Measurements from ENCODE around the gene MYO6. TPM values are rescaled to one million over a fixed set of nuclear protein-coding genes. Genes with fewer than 3 reads are reported as not detected.

MYO6 gene
- polyA plus RNA-seq, 1 donor (not counting 4 experiments of a cell fraction or from before 2014, with no cell fraction given) = 24.5 TPM

GRCh38 chr6:75884822-75885221, 135.8 kb downstream of the MYO6 start:
- Histone ChIP-seq H3K79me2 (ENCODE audit: control insufficient read depth, insufficient read depth, low read length) (no peaks in the 10 kb centered on the region), H3K4me3 (ENCODE audit: control insufficient read depth in 2 of 3, extremely low read depth in 1 of 3, insufficient read depth in 2 of 3, low read depth in 1 of 3, low read length in 3 of 3) (no peak overlapping the region), H3K9me1 (ENCODE audit: control insufficient read depth, extremely low read depth, insufficient read depth, low read length) (no peaks in the 10 kb centered on the region), H3K36me3 (ENCODE audit: control insufficient read depth in 2 of 2, extremely low read depth in 1 of 2, insufficient read depth in 2 of 2, low read length in 2 of 2) (peaks cover 1 to 3% of the 10 kb centered on the region in 2 experiments), H3K4me1 (ENCODE audit: control insufficient read depth, extremely low read depth, insufficient read depth, low read length) (peaks cover 10% of the 10 kb centered on the region), H2AFZ (ENCODE audit: control insufficient read depth, low read length) (no peak overlapping the region), H3K9ac (ENCODE audit: control insufficient read depth, extremely low read depth, insufficient read depth, low read length) (no peak overlapping the region), H3K4me2 (ENCODE audit: control insufficient read depth, extremely low read depth, insufficient read depth, low read depth, low read length) (no peak overlapping the region), H3K9me3 (ENCODE audit: control insufficient read depth, low read depth, low read length) (no peaks in the 10 kb centered on the region), H3K27ac (ENCODE audit: control insufficient read depth, insufficient read depth, low read length) (no peak overlapping the region), H3K27me3 (ENCODE audit: control insufficient read depth, extremely low read depth, insufficient read depth, low read length) (no peaks in the 10 kb centered on the region), H4K20me1 (ENCODE audit: control insufficient read depth, extremely low read depth, insufficient read depth, low read length) (no peaks in the 10 kb centered on the region)
- DNase-seq (ENCODE audit: low read depth, low spot score) (no peak), FAIRE-seq (no peak)
- dilution Hi-C loops (cut with MboI; ENCODE audit: extremely low pct_ligation_motif_present, low sequenced_read_pairs) = no loop called here
- TF ChIP-seq EZH2 (IDR thresholded peaks at IDR 0.05; ENCODE audit: low read length) = no peak
- no peak for TF ChIP-seq CTCF (optimal IDR thresholded peaks at IDR 0.05 in 1 of 3, IDR thresholded peaks at IDR 0.05 in 1 of 3, conservative IDR thresholded peaks at IDR 0.05 in 1 of 3; ENCODE audit: extremely low read depth in 1 of 3, insufficient read depth in 2 of 3, low read length in 3 of 3)

- Histone ChIP-seq H3K27me3 (ENCODE audit: control insufficient read depth, extremely low read depth, insufficient read depth, low read length) (no peaks in the 10 kb centered on the region), H3K4me1 (ENCODE audit: control insufficient read depth, extremely low read depth, insufficient read depth, low read length) (no peaks in the 10 kb centered on the region), H3K27ac (ENCODE audit: control insufficient read depth, insufficient read depth, low read length) (no peak overlapping the region), H3K9me1 (ENCODE audit: control insufficient read depth, extremely low read depth, insufficient read depth, low read length) (no peaks in the 10 kb centered on the region), H3K4me3 (ENCODE audit: control insufficient read depth in 2 of 3, extremely low read depth in 1 of 3, insufficient read depth in 2 of 3, low read depth in 1 of 3, low read length in 3 of 3) (no peak overlapping the region), H3K36me3 (ENCODE audit: control insufficient read depth in 2 of 2, extremely low read depth in 1 of 2, insufficient read depth in 2 of 2, low read length in 2 of 2) (no peaks in the 10 kb centered on the region), H3K79me2 (ENCODE audit: control insufficient read depth, insufficient read depth, low read length) (no peaks in the 10 kb centered on the region), H3K9me3 (ENCODE audit: control insufficient read depth, low read depth, low read length) (no peaks in the 10 kb centered on the region), H2AFZ (ENCODE audit: control insufficient read depth, low read length) (no peak overlapping the region), H4K20me1 (ENCODE audit: control insufficient read depth, extremely low read depth, insufficient read depth, low read length) (no peaks in the 10 kb centered on the region), H3K4me2 (ENCODE audit: control insufficient read depth, extremely low read depth, insufficient read depth, low read depth, low read length) (no peak overlapping the region), H3K9ac (ENCODE audit: control insufficient read depth, extremely low read depth, insufficient read depth, low read length) (no peak overlapping the region)
- dilution Hi-C loops (cut with MboI; ENCODE audit: extremely low pct_ligation_motif_present, low sequenced_read_pairs) = no loop called here
- TF ChIP-seq CTCF (optimal IDR thresholded peaks at IDR 0.05 in 1 of 3, IDR thresholded peaks at IDR 0.05 in 1 of 3, conservative IDR thresholded peaks at IDR 0.05 in 1 of 3; ENCODE audit: extremely low read depth in 1 of 3, insufficient read depth in 2 of 3, low read length in 3 of 3) = no peak
- TF ChIP-seq EZH2 (IDR thresholded peaks at IDR 0.05; ENCODE audit: low read length) = no peak
- no peak for DNase-seq (ENCODE audit: low read depth, low spot score)
- FAIRE-seq = no peak
These were observed 143.3 kb downstream of the MYO6 start for GRCh38 chr6:75892384-75892783.
